Parathyroid adenoma (tissue), 2 donors: ENCODE data around the gene PPFIA4.

Experiments
- H2AFZ ChIP-seq: fragments of 300-600 bp; sonication (generic); one replicate; pipeline ENCODE4 v1.7.0; 2017; ENCODE audit warnings: antibody characterized with exemption, mild to moderate bottlenecking
- H3K27ac ChIP-seq: fragments of 300-600 bp; sonication (generic); one replicate; pipeline ENCODE4 v1.7.0; 2017
- H3K27me3 ChIP-seq: fragments of 300-600 bp; sonication (generic); one replicate; pipeline ENCODE4 v1.7.0; 2017; ENCODE audit warnings: low read length; ENCODE audit not compliant: control insufficient read depth, insufficient read depth
- H3K36me3 ChIP-seq: fragments of 300-600 bp; sonication (generic); one replicate; pipeline ENCODE4 v1.7.0; 2017; ENCODE audit warnings: low read length; ENCODE audit not compliant: control insufficient read depth, insufficient read depth
- H3K4me1 ChIP-seq: fragments of 300-600 bp; sonication (generic); one replicate; pipeline ENCODE4 v1.7.0; 2017; ENCODE audit warnings: control low read depth
- H3K4me2 ChIP-seq: fragments of 300-600 bp; sonication (generic); one replicate; pipeline ENCODE4 v1.7.0; 2017; ENCODE audit warnings: low read length
- H3K4me3 ChIP-seq: fragments of 300-600 bp; sonication (generic); one replicate; pipeline ENCODE4 v1.7.0; 2017; ENCODE audit warnings: low read depth, low read length
- H3K79me2 ChIP-seq: fragments of 300-600 bp; sonication (generic); one replicate; pipeline ENCODE4 v1.7.0; 2017; ENCODE audit warnings: control low read depth
- H3K9ac ChIP-seq: fragments of 300-600 bp; sonication (generic); one replicate; pipeline ENCODE4 v1.7.0; 2017; ENCODE audit warnings: mild to moderate bottlenecking
- H3K9me3 ChIP-seq: fragments of 300-600 bp; sonication (generic); one replicate; pipeline ENCODE4 v1.7.0; 2017; ENCODE audit warnings: low read length; ENCODE audit not compliant: control insufficient read depth
- TF ChIP-seq, protein P1 (sequence below): fragments of 300-600 bp; sonication (generic); IDR thresholded peaks from one replicate; pipeline ENCODE4 v1.7.0; 2017; ENCODE audit warnings: antibody characterized with exemption, mild to moderate bottlenecking
- donor health status: primary hyperparathyroidism.

Gene PPFIA4

DNA sequence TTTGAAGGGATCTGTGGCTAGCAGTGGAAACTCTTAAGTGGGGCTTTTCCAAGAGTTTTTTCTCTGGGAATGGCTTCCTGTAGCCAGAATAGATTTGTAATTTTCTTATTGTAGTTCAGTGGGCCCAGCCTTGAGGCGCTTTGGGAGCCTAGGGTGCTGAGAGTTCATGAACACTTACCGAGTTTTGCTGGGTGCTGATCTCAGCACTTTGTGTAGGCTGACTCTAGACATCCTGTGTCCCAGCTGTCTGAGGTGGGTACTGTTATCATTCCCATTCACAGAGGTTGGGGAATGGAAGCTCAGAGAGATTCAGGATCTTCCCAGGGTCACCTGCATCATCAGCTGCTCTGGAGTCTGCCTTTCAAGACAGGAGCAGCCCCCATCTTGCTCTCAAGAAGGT, 7.0 kb downstream of the PPFIA4 start:
- no peaks in the 10 kb centered on the region for H3K9me3 ChIP-seq
- H3K36me3 ChIP-seq: no peaks in the 10 kb centered on the region
- TF ChIP-seq, protein P1, sequence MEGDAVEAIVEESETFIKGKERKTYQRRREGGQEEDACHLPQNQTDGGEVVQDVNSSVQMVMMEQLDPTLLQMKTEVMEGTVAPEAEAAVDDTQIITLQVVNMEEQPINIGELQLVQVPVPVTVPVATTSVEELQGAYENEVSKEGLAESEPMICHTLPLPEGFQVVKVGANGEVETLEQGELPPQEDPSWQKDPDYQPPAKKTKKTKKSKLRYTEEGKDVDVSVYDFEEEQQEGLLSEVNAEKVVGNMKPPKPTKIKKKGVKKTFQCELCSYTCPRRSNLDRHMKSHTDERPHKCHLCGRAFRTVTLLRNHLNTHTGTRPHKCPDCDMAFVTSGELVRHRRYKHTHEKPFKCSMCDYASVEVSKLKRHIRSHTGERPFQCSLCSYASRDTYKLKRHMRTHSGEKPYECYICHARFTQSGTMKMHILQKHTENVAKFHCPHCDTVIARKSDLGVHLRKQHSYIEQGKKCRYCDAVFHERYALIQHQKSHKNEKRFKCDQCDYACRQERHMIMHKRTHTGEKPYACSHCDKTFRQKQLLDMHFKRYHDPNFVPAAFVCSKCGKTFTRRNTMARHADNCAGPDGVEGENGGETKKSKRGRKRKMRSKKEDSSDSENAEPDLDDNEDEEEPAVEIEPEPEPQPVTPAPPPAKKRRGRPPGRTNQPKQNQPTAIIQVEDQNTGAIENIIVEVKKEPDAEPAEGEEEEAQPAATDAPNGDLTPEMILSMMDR: no peak
- H3K9ac ChIP-seq: no peak overlapping the region
- no peak overlapping the region for H3K4me2 ChIP-seq
- H3K27me3 ChIP-seq: no peaks in the 10 kb centered on the region
- no peak overlapping the region for H2AFZ ChIP-seq
- H3K27ac ChIP-seq: no peak overlapping the region
- no peak overlapping the region for H3K4me3 ChIP-seq
- no peaks in the 10 kb centered on the region for H3K79me2 ChIP-seq
- peaks cover 4% of the 10 kb centered on the region for H3K4me1 ChIP-seq

DNA sequence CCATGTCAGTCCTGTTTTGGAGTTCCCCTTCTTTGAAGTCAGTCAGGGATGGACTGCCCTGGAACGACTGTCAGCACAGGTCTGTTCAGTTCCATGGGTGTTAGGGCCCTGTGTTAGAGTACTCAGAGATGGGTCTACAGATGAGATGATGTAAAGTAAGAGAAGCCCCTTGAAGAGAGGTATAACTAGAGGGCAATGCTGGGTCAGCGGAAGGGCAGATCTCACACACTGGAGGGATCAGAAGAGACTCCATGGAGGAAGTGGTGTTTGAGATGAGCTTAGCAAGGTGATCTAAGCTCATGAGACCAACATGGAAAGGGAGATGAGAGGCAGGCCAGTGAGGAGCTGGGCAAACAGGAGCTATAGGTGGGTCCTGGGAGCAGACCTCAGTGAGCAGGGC, 7.6 kb downstream of the PPFIA4 start:
- H3K79me2 ChIP-seq: no peaks in the 10 kb centered on the region
- no peak overlapping the region for H2AFZ ChIP-seq
- no peaks in the 10 kb centered on the region for H3K9me3 ChIP-seq
- H3K4me3 ChIP-seq: no peak overlapping the region
- no peak overlapping the region for H3K4me2 ChIP-seq
- TF ChIP-seq, protein P1: no peak
- H3K27me3 ChIP-seq: no peaks in the 10 kb centered on the region
- H3K9ac ChIP-seq: no peak overlapping the region
- peaks cover 4% of the 10 kb centered on the region for H3K4me1 ChIP-seq
- H3K36me3 ChIP-seq: no peaks in the 10 kb centered on the region
- H3K27ac ChIP-seq: no peak overlapping the region

DNA sequence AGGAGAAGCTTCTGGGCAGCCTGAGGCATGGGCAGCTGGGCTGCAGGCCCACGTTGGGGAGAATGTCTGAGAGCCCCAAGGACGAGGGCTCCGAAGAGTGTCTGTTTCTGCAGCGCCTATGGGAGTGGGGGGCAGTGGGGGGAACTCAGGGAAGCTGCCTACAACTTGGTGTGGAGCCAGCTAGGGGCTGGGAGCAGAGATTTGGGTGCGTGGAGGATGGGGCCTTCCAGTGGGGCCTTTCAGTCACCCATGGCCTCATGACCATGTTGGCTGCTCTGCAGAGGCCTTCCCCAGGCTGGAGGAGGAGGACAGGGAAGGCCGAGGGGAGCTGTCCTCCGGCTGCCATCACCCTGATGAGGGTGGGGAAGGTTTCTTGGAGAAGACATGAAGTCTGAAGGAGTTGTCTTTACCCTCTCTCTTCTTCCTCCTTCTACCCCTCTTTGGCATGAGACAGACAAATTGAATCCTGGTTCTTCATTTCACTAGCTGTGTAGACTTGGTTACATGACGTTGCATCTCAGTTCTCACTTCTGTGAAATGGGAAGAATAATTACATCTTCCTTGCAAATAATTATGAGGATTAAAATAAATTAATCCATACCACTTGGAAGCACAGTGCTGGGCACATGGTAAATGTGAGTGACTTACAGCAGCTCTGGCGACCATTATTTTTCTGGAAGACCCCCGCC, 8.3 kb downstream of the PPFIA4 start:
- Histone ChIP-seq H3K4me3 (no peak overlapping the region), H3K9ac (no peak overlapping the region), H3K27me3 (no peaks in the 10 kb centered on the region), H3K4me2 (no peak overlapping the region), H3K36me3 (no peaks in the 10 kb centered on the region), H3K4me1 (peaks cover 4% of the 10 kb centered on the region), H3K9me3 (no peaks in the 10 kb centered on the region), H2AFZ (no peak overlapping the region), H3K79me2 (no peaks in the 10 kb centered on the region), H3K27ac (no peak overlapping the region)
- TF ChIP-seq, protein P1: no peak

DNA sequence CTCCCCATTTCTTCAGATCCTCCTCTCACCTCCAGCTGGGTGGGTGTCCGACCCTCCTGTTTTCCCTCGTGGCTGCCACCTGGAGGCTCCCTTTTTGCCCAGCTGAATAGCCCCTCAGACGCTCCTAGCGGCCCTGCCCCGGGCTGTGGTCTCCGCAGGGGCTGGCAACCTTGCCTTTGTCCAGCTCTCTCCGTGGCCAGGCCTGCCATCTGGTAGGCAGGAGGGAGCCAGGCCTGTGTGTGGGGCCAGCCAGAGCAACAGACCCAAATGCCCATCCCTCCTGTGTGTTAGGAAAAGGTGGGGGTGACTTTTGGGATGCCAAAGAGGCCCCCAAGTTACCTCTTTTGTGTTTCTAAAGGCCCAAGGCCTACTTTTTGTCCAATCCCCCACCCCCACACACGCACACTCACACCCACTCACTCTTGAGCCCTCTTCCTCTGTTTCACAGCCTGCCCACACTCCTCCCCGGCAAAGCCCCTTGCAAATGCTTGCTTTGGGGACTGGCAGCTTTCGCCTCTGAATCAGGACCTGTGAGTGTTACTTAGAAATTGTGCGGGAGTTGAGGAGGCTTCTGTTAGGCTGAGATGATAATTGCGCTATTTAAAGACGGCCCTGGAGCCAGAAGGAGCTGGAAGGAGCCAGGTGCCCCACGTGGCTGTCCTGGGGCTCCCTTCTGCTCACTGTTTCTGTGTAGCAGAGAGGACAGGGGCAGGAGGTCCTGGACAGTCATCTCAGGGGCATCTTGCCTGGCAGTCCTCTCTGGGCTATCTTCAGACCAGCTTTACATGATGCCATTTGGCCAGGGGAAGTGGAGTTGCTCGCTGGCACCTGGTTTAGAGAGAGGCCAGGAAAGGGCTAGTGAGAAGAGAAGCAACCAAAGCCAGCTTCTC, 9.1 kb downstream of the PPFIA4 start:
- TF ChIP-seq, protein P1: no peak
- H3K9ac ChIP-seq: no peak overlapping the region
- no peaks in the 10 kb centered on the region for H3K27me3 ChIP-seq
- H3K27ac ChIP-seq: no peak overlapping the region
- no peaks in the 10 kb centered on the region for H3K79me2 ChIP-seq
- no peaks in the 10 kb centered on the region for H3K36me3 ChIP-seq
- no peaks in the 10 kb centered on the region for H3K9me3 ChIP-seq
- no peak overlapping the region for H3K4me2 ChIP-seq
- H3K4me3 ChIP-seq: no peak overlapping the region
- no peak overlapping the region for H2AFZ ChIP-seq
- H3K4me1 ChIP-seq: peaks cover 4% of the 10 kb centered on the region
